H1 (cell line): ENCODE results near the gene PPP1R14C. TPM values are rescaled to one million over a fixed set of nuclear protein-coding genes. Genes with fewer than 3 reads are reported as not detected.

Experiments used
- BCL11A ChIP-seq, 2 experiments: IDR thresholded peaks; one replicate each; pipeline ENCODE4 v1.6.1; 2011; ENCODE audit warnings: low read depth in 2 of 2, low read length in 2 of 2, mild to moderate bottlenecking in 2 of 2
- E2F6 ChIP-seq: IDR thresholded peaks from 2 replicates; pipeline ENCODE4 v1.6.1; 2012; ENCODE audit warnings: inconsistent platforms
- NANOG ChIP-seq: IDR thresholded peaks from 2 replicates; pipeline ENCODE4 v1.6.1; 2011; ENCODE audit warnings: low read length, low read depth, mild to moderate bottlenecking, inconsistent platforms; ENCODE audit not compliant: insufficient read depth, poor library complexity, severe bottlenecking
- POLR2AphosphoS5 ChIP-seq: IDR thresholded peaks from 2 replicates; pipeline ENCODE4 v1.6.1; 2011; ENCODE audit warnings: low read depth, low read length
- ZNF274 ChIP-seq: IDR thresholded peaks from 2 replicates; pipeline ENCODE4 v1.7.0; 2012; ENCODE audit warnings: low read length, borderline replicate concordance; ENCODE audit errors: extremely low read depth
- polyA plus RNA-seq, 7 experiments: library from polyadenylated mRNA; depleted of rRNA in 3 of 7; stranded (reverse) in 5 of 7; unstranded in 2 of 7; fragments of >200 nt in 5 of 7; fragments of 200-250 nt in 2 of 7; gene quantifications; 1 replicate in 5 of 7; 2 replicates in 1 of 7; 4 replicates in 1 of 7; pipeline versions ENCODE4 v1.2.1 to v1.2.3, GENCODE V29; 2011 to 2013; ENCODE audit warnings: missing spikeins in 2 of 7, mixed read lengths in 2 of 7
- total RNA-seq: library from RNA; stranded (reverse); fragmentation: NEBNext Ultra II Directional; extraction: Animal tissue kit (Norgen Biotek cat#: 25700); gene quantifications from 2 replicates; pipeline ENCODE4 v1.2.1, GENCODE V29; 2021

Gene PPP1R14C
- total and polyA plus RNA-seq, 2 of the 8 experiments (the other 6 are each of a cell fraction or from before 2014, with no cell fraction given): 0.30 to 0.61 TPM

DNA sequence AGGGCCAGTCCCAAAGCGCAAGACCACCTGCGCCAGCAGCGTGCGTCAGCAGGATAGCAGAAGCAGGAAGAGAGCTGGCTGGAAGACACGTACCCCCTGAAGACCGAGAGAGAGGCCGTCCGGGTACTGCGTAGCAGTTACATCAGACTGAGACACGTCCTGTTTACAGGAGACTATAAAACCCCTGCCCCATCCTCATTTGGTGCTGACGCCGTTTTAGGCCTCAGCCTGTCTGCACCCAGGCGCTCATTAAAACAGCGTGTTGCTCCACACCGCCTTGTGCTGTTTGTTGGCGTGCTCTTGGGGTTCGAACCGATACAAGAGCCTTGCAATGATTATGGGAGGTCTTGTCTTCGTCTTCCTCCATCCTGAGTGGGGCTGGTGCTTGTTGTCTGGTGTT is 42.1 kb upstream of the PPP1R14C start (continued):
- TF ChIP-seq NANOG (no peak), POLR2AphosphoS5 (no peak), E2F6 (no peak), BCL11A (IDR thresholded peaks at IDR 0.05; ENCODE audit: low read depth in 2 of 2, low read length in 2 of 2) (no peak), ZNF274 (no peak)
